Naive thymus-derived CD8-positive, alpha-beta T cell (primary cell): Measurements from ENCODE around the gene SREK1. TPM values are rescaled to one million over a fixed set of nuclear protein-coding genes. Genes with fewer than 3 reads are reported as not detected.
"Not testable (repeated sequence)": the region's sequence is repeated elsewhere in the genome, so short reads cannot be mapped to it uniquely, and the experiment has no call there.

Experiments
- ATAC-seq, 2 donors: fragments of 150-1000 bp; cut with Tn5 transposase in 1 of 2; sonication (Bioruptor Pico), chemical (Tn5 transposase) in 1 of 2; 1 replicate in 1 of 2; 2 replicates in 1 of 2; pipeline ENCODE4 v1.10.0; 2021; ENCODE audit warnings: mild to moderate bottlenecking in 2 of 2, moderate library complexity in 2 of 2
- POLR2A ChIA-PET: fragments of 350-600 bp; sonication (Branson Sonifier 250); formaldehyde crosslinking; loops from one replicate; lab custom pipeline; 2021; ENCODE audit warnings: antibody characterized with exemption; lab: Charles Lee
- DNase-seq, 10 donors: peaks; one replicate each; pipeline versions ENCODE4 v3.0.0 to v3.0.0-alpha.2; 2020 to 2022
- H3K27ac Mint-ChIP-seq, 10 donors: one replicate each; pipeline ENCODE4 v1.8.0; 2020 to 2022; ENCODE audit warnings: mild to moderate bottlenecking in 10 of 10, mixed read lengths in 10 of 10, moderate library complexity in 4 of 10, inconsistent platforms in 1 of 10
- H3K27me3 Mint-ChIP-seq, 5 donors: one replicate each; pipeline ENCODE4 v1.8.0; 2021 to 2022; ENCODE audit warnings: mixed read lengths in 5 of 5
- H3K36me3 Mint-ChIP-seq, 3 donors: one replicate each; pipeline ENCODE4 v1.8.0; 2020 to 2022; ENCODE audit warnings: mixed read lengths in 3 of 3, mild to moderate bottlenecking in 2 of 3, inconsistent platforms in 1 of 3
- H3K4me1 Mint-ChIP-seq, 4 donors: one replicate each; pipeline ENCODE4 v1.8.0; 2021 to 2022; ENCODE audit warnings: mixed read lengths in 4 of 4
- H3K4me3 Mint-ChIP-seq, 10 donors: one replicate each; pipeline ENCODE4 v1.8.0; 2020 to 2022; ENCODE audit warnings: mild to moderate bottlenecking in 10 of 10, mixed read lengths in 10 of 10, moderate library complexity in 6 of 10, inconsistent platforms in 1 of 10
- H3K9me3 Mint-ChIP-seq, 9 donors: one replicate each; pipeline ENCODE4 v1.8.0; 2020 to 2022; ENCODE audit warnings: mixed read lengths in 9 of 9, mild to moderate bottlenecking in 3 of 9, inconsistent platforms in 1 of 9, moderate library complexity in 1 of 9
- polyA plus RNA-seq, 3 donors: library from polyadenylated mRNA; unstranded; fragments of 300-500 nt; fragmentation: Illumina TruSeq; gene quantifications; one replicate each; pipeline ENCODE4 v1.2.3, GENCODE V29; 2021
- total RNA-seq, 8 experiments: library from RNA in 2 of 8; stranded (reverse) in 2 of 8; gene quantifications; one replicate each; pipeline ENCODE4 v1.2.3 and lab custom pipeline; 2021 to 2026

Gene SREK1
- total and polyA plus RNA-seq, 5 experiments from 2014 or later = 15.2 to 92.4 (median 21.4) TPM

DNA sequence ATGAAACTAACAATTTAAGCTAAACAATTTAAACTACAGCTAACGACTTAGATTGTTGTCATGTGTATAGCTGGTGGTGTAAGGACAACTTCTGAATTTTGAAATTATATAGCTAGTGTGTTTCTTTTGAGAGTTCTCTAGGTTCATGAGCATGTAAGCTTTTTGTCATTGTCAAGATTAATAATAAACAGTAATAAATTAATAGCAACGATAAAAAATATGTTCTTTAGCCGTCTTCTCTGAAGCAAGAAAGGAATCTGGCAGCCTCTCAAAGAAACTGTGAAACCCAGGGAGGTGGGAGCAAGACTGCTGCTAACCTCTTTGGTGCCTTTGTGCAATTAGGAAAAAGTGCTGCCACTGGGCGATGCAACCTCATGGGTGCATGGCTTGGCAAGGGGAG, 59.4 kb downstream of the SREK1 start:
- ATAC-seq (no peak), DNase-seq (no peak)
- Mint-ChIP-seq H3K27ac (no peak overlapping the region), H3K9me3 (peaks cover 0 to 10% (median 2%) of the 10 kb centered on the region in 9 donors), H3K36me3 (peaks cover 5 to 37% (median 16%) of the 10 kb centered on the region in 3 donors), H3K4me1 (no peaks in the 10 kb centered on the region), H3K4me3 (no peak overlapping the region), H3K27me3 (no peaks in the 10 kb centered on the region)
- POLR2A ChIA-PET = no interaction called here

- H3K4me3 Mint-ChIP-seq = no peak overlapping the region
- no peak for DNase-seq
- ATAC-seq = no peak
- H3K27ac Mint-ChIP-seq = no peak overlapping the region
- H3K36me3 Mint-ChIP-seq = peaks cover 5 to 25% (median 14%) of the 10 kb centered on the region in 3 donors
- no peaks in the 10 kb centered on the region for H3K4me1 Mint-ChIP-seq
- H3K27me3 Mint-ChIP-seq = no peaks in the 10 kb centered on the region
- POLR2A ChIA-PET = no interaction called here
- H3K9me3 Mint-ChIP-seq = peaks cover 0 to 10% (median 0%) of the 10 kb centered on the region in 9 donors
These were observed 62.4 kb downstream of the SREK1 start for GRCh38 chr5:66206465-66206864.

GRCh38 chr5:66207800-66208561, 63.9 kb downstream of the SREK1 start:
- POLR2A ChIA-PET = no interaction called here
- Mint-ChIP-seq H3K4me1 (no peaks in the 10 kb centered on the region), H3K4me3 (no peak overlapping the region), H3K27me3 (no peaks in the 10 kb centered on the region), H3K27ac (no peak overlapping the region), H3K9me3 (no peaks in the 10 kb centered on the region), H3K36me3 (peaks cover 0 to 11% (median 6%) of the 10 kb centered on the region in 3 donors)
- no peak for DNase-seq
- no peak for ATAC-seq

- POLR2A ChIA-PET = no interaction called here
- Mint-ChIP-seq H3K36me3 (peaks cover 0 to 6% (median 6%) of the 10 kb centered on the region in 3 donors), H3K9me3 (no peaks in the 10 kb centered on the region), H3K4me3 (no peak overlapping the region), H3K4me1 (no peaks in the 10 kb centered on the region), H3K27me3 (no peaks in the 10 kb centered on the region), H3K27ac (peak overlapping the region in 1 of 10 donors; percentile 24)
- ATAC-seq (no peak), DNase-seq (no peak)
These were observed 65.2 kb downstream of the SREK1 start for GRCh38 chr5:66209350-66209749.

DNA sequence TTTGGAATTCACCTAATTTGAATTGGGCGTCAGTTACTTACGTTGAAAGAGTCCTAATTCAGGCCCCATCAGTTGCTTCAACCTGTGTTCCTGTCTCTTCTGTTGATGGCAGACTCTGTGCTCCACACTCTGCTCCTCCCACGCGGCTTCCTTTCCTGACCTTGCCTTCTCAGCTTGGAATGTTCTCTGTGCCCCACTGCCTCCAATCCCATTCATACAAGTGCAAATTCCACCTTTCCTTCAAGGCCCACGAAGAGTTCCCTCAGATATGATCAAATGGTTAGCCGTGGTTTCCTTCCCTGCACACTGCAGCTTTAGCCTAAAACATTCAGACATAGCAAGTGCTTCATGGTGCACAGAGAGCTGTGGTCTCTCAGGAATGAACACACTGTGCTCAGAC, 65.7 kb downstream of the SREK1 start:
- no peak for ATAC-seq
- POLR2A ChIA-PET = no interaction called here
- H3K4me3 Mint-ChIP-seq = no peak overlapping the region
- H3K9me3 Mint-ChIP-seq = no peaks in the 10 kb centered on the region
- peaks cover 0 to 6% (median 4%) of the 10 kb centered on the region in 3 donors for H3K36me3 Mint-ChIP-seq
- H3K27me3 Mint-ChIP-seq = no peaks in the 10 kb centered on the region
- H3K27ac Mint-ChIP-seq = peak overlapping the region in 2 of 10 donors; percentile 27 to 72
- no peak for DNase-seq
- H3K4me1 Mint-ChIP-seq = no peaks in the 10 kb centered on the region

GRCh38 chr5:66213533-66213932, 69.4 kb downstream of the SREK1 start:
- Mint-ChIP-seq H3K9me3 (peaks cover 0 to 9% (median 0%) of the 10 kb centered on the region in 9 donors), H3K36me3 (peaks cover 0 to 7% (median 0%) of the 10 kb centered on the region in 3 donors), H3K4me1 (no peaks in the 10 kb centered on the region), H3K27ac (no peak overlapping the region), H3K27me3 (no peaks in the 10 kb centered on the region), H3K4me3 (no peak overlapping the region)
- ATAC-seq = no peak
- POLR2A ChIA-PET = no interaction called here
- no peak for DNase-seq

GRCh38 chr5:66222455-66222854, 78.4 kb downstream of the SREK1 start:
- POLR2A ChIA-PET = no interaction called here
- no peak for DNase-seq
- no peak for ATAC-seq

GRCh38 chr5:66222896-66223295, 78.8 kb downstream of the SREK1 start:
- POLR2A ChIA-PET = not testable (repeated sequence)

More at GRCh38 chr5:66222455-66222854, 78.4 kb downstream of the SREK1 start:
- H3K9me3 Mint-ChIP-seq = peaks cover 0 to 36% (median 7%) of the 10 kb centered on the region in 9 donors
- H3K27me3 Mint-ChIP-seq = no peaks in the 10 kb centered on the region
- H3K4me1 Mint-ChIP-seq = no peaks in the 10 kb centered on the region
- no peak overlapping the region for H3K4me3 Mint-ChIP-seq
- no peak overlapping the region for H3K27ac Mint-ChIP-seq
- H3K36me3 Mint-ChIP-seq = peaks cover 0 to 25% (median 5%) of the 10 kb centered on the region in 3 donors

GRCh38 chr5:66223637-66224036, 79.5 kb downstream of the SREK1 start:
- ATAC-seq (no peak), DNase-seq (no peak)
- H3K27me3 Mint-ChIP-seq = no peaks in the 10 kb centered on the region
- POLR2A ChIA-PET = no interaction called here
- H3K4me3 Mint-ChIP-seq = no peak overlapping the region
- no peak overlapping the region for H3K27ac Mint-ChIP-seq
- H3K36me3 Mint-ChIP-seq = peaks cover 0 to 23% (median 5%) of the 10 kb centered on the region in 3 donors
- no peaks in the 10 kb centered on the region for H3K4me1 Mint-ChIP-seq
- peaks cover 0 to 32% (median 6%) of the 10 kb centered on the region in 9 donors for H3K9me3 Mint-ChIP-seq

More at GRCh38 chr5:66222896-66223295, 78.8 kb downstream of the SREK1 start:
- H3K4me1 Mint-ChIP-seq, ATAC-seq, H3K27ac Mint-ChIP-seq, H3K4me3 Mint-ChIP-seq, H3K27me3 Mint-ChIP-seq, DNase-seq: not testable (repeated sequence)
- H3K36me3 Mint-ChIP-seq = peaks cover 0 to 23% (median 5%) of the 10 kb centered on the region in 3 donors
- peaks cover 0 to 32% (median 6%) of the 10 kb centered on the region in 9 donors for H3K9me3 Mint-ChIP-seq

DNA sequence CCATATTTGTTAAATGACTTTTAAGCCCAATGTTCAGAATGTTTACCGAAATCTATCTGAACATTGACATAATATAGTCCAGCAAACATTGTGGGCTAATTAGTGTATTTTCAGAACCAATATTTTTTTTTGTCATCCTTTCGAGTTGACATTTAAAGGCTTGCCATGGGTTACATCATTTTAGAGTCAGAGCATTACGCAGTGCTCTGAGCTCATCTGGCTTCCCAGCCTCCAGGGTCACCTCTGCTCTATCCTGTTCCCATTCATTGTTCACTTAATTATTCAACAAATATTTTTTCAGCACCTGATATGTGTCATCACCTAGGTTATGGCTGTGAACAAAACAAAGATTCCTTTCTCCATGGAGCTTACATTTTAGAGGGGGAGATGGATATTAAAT, 80.2 kb downstream of the SREK1 start:
- Mint-ChIP-seq H3K36me3 (peaks cover 0 to 23% (median 5%) of the 10 kb centered on the region in 3 donors), H3K4me3 (no peak overlapping the region), H3K27ac (no peak overlapping the region), H3K9me3 (peaks cover 0 to 32% (median 6%) of the 10 kb centered on the region in 9 donors), H3K27me3 (no peaks in the 10 kb centered on the region), H3K4me1 (no peaks in the 10 kb centered on the region)
- POLR2A ChIA-PET = interaction anchor here (0.6 kb wide), 1 partner anchor 61 kb away, joined by 3 read pairs; no protein-coding TSS in a partner anchor
- no peak for ATAC-seq
- no peak for DNase-seq

GRCh38 chr5:66224773-66225553, 80.9 kb downstream of the SREK1 start:
- peak overlapping the region in 1 of 10 donors; percentile 4 for H3K27ac Mint-ChIP-seq
- H3K4me3 Mint-ChIP-seq = no peak overlapping the region
- no peak for ATAC-seq
- POLR2A ChIA-PET = interaction anchor here (0.6 kb wide), 1 partner anchor 62 kb away, joined by 3 read pairs; no protein-coding TSS in a partner anchor
- H3K4me1 Mint-ChIP-seq = no peaks in the 10 kb centered on the region
- H3K27me3 Mint-ChIP-seq = no peaks in the 10 kb centered on the region
- peaks cover 0 to 23% (median 5%) of the 10 kb centered on the region in 3 donors for H3K36me3 Mint-ChIP-seq
- peaks cover 0 to 29% (median 6%) of the 10 kb centered on the region in 9 donors for H3K9me3 Mint-ChIP-seq
- DNase-seq = no peak

GRCh38 chr5:66230551-66230950, 86.5 kb downstream of the SREK1 start:
- no peaks in the 10 kb centered on the region for H3K4me1 Mint-ChIP-seq
- no peaks in the 10 kb centered on the region for H3K27me3 Mint-ChIP-seq
- no peak for ATAC-seq
- DNase-seq = no peak
- no peak overlapping the region for H3K4me3 Mint-ChIP-seq
- peaks cover 0 to 2% (median 0%) of the 10 kb centered on the region in 3 donors for H3K36me3 Mint-ChIP-seq
- H3K9me3 Mint-ChIP-seq = peaks cover 0 to 10% (median 1%) of the 10 kb centered on the region in 9 donors
- POLR2A ChIA-PET = interaction anchor here (0.6 kb wide), 1 partner anchor 487 kb away, joined by 3 read pairs; no protein-coding TSS in a partner anchor
- no peak overlapping the region for H3K27ac Mint-ChIP-seq
